AG08395 (cell line): ENCODE results near the gene MAP4K3.
A peak's percentile ranks its signal among the peaks of the same experiment; 100 is the strongest.
"Not testable (repeated sequence)": the region's sequence is repeated elsewhere in the genome, so short reads cannot be mapped to it uniquely, and the experiment has no call there.

Experiments used
- DNase-seq: peaks from one replicate; pipeline ENCODE4 v3.0.0; 2012; ENCODE audit warnings: mixed read lengths, low spot score

MAP4K3 gene

DNA sequence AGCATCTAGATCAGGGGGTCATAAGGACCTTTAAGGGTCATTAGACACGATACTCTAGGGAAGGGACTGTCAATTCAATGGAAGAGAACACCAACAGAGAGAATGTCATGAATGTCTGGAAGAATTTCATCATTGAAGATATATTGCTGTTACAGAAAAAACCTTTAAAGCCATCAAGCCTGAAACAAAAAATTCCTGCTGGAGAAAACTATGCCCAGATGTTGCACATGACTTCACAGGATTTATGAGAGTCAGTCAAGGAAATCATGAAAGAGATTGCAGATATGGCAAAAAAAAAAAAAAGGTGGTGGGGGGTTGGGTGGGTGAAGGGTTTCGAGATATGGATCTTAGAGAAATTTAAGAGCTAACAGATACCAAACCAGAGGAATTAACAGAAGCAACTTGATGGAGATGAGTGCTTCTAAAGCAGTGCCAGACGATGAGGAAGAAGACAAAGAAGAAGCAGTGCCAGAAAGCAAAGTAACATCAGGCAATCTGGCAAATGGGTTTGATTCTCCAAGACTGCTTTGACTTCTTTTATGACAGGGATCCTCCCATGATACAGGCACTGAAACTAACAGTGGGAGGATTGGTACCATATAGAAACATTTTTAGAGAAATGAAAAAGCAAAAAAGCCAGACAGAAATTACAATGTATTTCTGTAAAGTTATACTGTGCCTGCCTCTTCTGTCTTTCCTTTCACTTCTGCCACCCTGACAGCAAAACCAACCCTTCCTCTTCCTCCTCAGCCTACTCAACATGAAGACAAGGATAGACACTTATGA, 28.5 kb downstream of the MAP4K3 start:
- no peak for DNase-seq

DNA sequence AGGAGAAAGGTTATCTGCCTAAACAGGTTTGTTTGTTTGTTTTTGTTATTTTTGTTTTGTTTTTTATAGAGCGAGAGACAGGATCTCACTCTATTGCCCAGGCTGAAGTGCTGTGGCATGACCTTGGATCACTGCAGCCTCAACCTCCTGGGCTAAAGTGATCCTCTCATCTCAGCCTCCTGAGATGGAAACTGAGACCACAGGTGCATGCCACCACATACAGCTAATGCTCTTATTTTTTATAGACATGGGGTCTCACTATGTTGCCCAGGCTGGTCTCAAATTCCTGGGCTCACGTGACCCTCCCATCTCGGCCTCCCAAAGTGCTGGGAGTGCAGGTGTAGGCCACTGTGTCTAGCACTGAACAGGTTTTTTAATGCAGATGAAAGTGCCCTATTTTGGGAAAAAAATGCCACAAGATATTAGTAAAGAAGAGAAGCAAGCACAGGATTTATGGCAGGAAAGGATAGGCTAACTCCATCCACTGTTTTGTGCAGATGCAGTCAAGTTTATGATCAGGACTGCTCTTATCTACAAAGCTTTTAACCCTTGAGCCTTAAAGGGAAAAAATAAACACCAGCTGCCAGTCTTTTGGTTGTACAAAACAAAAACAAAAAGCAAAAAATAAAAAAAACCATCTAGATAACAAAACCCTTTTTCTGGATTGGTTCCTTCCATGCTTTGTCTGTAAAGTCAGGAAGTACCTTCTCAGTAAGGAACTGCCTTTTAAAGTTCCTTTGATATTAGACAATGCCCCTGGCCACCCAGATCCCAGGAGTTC, 29.4 kb downstream of the MAP4K3 start:
- no peak for DNase-seq

DNA sequence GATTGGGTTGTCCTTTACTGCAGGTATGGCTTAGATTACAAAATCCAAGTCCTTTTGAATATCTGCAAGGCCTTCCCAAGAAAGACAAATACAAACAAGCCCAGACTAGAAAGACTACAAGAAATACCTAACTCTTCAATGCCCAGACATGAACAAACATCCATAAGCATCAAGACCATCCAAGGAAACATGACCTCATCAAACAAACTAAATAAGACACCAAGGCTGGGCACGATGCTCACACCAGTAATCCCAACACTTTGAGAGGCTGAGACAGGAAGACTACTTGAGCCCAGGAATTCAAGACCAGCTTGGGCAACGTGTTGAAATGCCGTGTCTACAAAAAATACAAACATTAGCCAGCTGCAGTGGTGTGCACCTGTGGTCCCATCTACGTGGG, 31.7 kb downstream of the MAP4K3 start:
- no peak for DNase-seq

DNA sequence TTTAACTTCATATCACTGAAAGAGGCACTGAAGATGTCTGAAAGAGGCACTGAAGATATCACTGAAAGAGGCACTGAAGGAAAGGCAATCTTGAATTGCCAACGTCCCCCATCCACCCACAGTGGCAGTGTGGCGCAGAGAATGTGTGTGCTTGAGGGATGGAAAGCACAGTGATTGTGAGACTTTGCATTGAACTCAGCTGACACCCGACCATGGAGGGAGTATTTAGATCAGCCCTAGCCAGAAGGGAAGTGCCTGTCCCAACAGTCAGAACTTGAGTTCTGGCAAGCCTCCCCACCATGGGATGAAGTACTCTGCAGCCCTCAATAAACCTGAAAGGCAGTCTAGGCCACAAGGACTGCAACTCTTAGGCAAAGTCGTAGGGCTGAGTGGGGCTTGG, 33.8 kb downstream of the MAP4K3 start:
- no peak for DNase-seq

DNA sequence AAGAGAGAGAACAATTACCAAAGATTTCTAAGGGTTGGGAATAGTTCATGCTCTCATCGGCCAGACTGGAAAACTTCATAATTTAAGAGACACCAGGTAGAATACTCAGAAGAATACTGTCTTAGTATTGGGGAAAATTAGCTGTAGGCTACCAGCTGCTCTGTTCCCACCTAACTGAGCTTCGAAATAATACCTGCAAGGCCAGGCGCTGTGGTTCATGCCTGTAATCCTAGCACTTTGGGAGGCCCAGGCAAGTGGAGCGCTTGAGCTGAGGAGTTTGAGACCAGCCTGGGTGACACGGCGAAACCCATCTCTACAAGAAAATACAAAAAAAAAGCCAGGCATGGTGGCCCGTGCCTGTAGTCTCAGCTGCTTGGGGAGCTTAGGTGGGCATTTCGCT, 35.8 kb downstream of the MAP4K3 start:
- DNase-seq: no peak

DNA sequence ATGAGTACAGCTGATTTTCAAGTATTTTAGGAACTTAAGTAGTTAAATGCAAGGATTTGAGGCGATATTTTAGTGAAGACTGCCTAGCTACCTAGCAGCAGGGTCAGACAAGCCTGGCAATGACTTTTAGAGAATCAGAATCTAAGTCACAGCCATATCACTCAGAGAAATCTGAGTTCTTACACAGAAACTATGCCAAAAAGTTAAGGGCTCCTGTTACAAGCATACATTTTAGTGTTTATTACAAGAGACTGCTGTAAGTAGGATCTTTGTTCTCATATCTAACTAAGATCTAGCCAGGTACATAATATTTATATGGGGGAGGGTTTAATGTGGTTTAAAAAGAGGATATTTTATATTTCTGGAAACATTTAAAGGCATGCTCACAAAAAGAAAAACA, 37.5 kb downstream of the MAP4K3 start:
- DNase-seq: no peak

DNA sequence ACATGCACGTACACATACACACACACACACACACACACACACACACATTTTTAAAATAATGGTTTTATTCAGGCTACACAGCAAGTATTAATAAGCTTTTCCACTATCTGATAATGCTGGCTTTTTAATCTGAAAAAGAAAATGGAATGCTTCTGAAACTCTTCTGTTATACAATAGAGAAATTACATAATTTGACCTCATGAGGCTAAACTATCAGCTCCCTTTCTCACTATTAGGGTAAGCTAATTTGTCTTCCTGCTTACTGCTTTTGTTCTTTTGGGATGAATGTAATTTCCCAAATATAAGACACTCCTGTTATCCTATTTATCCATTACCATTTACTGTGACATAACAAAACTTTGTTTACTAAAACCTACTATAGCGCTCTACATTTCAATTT, 41.8 kb downstream of the MAP4K3 start:
- no peak for DNase-seq

DNA sequence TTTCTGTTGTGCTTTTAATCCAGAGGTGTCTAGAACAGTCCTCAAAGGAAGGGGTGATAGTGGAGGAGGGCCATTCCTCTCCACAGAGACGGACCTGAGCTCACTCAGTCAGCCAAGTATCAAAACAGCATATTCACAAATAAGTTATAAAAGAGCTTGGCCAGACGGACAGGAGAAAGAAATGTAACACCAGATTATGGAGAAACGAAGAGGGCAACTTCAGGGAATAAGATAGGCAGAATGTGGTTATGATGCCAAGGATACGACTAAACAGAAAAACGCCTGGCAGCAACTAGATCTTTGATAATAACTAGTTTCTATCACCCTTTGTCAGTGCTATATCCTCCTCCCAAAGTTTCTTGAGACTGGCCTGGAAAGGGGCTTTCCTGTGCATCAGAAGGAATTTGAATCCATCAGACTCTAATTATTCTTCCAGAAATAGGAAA, 42.5 kb downstream of the MAP4K3 start:
- no peak for DNase-seq

DNA sequence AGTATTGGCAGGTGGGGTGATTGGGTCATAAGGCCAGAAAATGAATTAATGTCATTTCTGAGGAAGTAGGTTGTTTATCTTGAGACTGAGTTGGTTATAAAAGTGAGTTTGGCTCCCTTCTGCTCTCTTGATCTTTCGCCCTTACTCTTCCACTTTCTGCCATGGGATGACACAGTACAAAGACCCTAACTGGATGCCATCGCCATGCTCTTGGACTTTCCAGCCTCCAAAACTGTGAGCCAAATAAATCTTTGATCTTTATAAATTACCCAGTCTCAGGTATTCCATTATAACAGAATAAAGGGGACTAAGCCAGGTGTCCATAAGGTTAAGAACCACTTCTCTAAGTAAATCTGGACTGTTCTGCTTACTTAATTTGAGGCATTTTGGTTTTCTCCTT, 44.4 kb downstream of the MAP4K3 start:
- no peak for DNase-seq

DNA sequence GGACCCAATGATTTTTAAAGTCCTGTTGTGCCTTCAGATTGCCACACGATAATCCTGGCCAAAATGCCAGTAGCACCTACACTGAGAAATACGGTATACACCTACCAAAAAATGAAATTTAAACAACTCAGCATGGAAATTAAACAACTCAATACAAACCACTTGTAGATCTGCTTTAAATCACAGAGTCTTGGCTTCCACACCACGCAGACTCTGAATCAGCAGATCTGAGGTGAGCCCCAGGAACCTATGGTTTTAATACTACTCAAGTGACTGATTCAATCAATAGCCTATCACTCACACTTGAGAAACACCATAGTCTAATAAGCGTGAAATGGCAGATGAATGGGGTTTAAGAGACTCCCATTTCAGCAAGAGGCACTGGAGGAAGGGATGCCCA, 46.9 kb downstream of the MAP4K3 start:
- DNase-seq: no peak

DNA sequence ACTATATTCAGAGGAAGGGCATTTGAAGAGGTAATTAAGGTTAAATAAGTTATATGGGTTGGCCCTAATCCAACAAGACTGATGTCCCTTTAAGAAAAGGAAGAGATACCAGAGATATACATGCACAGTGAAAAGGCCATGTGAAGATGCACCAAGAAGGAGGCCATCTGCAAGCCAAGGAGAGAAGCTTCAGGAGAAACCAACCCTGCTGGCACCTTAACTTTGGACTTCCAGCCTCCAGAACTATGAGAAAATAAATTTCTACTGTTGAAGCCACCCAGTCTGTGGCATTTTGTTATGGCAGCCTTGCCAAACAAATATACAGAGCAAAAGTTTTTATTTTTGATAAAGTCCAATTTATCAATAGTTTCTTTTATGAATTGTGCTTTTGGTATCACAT, 51.0 kb downstream of the MAP4K3 start:
- no peak for DNase-seq

DNA sequence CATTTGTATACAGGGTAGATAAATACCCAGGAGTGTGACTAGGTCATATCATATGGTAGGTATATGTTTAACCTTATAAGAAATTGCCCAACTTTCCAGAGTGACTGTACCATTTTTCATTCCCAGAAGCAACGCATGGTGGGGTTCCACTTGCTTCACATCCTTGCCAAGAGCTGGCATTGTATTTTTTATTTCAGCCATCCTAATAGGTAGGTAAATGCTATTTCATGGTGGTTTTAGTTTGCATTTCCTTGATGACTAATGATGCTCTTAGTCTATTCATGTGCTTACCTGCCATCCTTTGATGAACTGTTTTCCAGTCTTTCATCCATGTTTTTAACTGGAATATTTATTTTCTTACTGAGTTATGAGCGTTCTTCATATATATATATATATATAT, 51.9 kb downstream of the MAP4K3 start:
- DNase-seq: no peak

DNA sequence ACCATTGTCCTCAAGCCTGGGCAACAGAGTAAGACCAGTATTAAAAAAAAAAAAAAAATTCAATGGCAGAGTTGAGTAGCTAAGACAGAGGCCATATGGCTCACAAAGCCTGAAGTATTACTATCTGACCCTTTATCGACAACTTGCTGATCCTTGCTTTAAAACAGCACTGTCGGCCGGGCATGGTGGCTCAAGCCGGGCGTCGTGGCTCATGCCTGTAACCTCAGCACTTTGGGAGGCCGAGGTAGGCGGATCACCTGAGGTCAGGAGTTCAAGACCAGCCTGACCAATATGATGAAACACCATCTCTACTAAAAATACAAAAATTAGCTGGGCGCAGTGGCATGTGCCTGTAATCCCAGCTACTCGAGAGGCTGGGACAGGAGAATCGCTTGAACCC, 53.0 kb downstream of the MAP4K3 start:
- DNase-seq: not testable (repeated sequence)

DNA sequence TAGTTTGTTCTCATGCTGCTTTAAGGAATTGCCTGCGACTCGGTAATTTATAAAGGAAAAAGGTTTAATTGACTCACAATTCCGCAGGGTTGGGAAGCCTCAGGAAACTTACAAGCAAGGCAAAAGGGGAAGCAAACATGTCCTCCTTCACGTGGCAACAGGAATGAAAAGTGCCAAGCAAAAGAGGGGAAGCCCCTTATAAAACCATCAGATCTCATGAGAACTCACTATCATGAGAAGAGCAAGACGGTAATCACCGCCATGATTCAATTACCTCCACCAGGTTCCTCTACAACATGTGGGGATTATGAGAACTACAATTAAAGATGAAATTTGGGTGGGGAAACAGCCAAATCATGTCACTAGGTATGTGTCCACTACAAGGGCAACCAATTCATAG, 53.9 kb downstream of the MAP4K3 start:
- DNase-seq: no peak

DNA sequence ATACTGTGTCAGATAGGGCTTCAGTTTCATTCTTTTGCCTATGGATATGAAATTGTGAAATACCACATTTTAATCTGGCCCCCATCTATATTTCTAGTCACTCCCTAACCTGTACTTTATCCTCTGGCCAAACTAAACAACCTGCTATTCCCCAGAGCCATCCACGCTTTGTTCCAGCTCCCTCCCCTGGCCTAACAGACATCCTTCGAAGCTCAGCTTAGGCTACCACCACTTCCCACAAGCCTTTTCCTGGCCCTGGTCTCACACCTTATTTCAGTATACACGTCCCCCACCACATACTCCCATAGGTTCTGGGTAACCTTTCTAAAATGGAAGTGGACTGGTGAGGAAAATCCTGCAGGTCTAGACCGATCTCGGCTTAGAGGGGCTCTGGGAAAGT, 55.4 kb downstream of the MAP4K3 start:
- no peak for DNase-seq

DNA sequence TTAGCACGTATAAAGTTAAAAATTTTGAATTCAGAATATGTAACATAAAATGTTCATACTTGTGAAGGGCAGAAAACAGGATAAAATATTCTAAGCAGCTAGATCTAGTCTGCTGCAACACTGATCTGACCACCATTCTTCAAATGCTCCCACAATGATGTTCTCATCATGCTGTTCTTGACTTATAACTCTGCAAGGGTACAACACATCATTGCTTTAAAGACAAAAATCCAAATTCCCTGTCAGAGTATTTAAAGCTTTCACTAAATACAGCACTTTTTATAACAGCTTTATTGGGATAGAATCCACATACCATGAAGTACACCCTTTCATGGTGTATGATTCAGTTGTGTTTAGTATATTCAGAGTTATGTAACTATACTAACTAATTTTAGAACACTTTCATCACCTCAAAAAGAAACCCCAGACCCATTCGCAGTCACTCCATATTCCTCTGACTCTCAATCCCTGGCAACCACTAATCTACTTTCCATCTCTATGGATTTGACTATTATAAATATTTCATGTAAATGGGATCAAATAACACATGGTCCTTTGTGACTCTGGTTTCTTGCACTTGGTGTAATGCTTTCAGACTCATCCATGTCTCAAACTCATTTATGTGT, 56.4 kb downstream of the MAP4K3 start:
- DNase-seq: no peak

DNA sequence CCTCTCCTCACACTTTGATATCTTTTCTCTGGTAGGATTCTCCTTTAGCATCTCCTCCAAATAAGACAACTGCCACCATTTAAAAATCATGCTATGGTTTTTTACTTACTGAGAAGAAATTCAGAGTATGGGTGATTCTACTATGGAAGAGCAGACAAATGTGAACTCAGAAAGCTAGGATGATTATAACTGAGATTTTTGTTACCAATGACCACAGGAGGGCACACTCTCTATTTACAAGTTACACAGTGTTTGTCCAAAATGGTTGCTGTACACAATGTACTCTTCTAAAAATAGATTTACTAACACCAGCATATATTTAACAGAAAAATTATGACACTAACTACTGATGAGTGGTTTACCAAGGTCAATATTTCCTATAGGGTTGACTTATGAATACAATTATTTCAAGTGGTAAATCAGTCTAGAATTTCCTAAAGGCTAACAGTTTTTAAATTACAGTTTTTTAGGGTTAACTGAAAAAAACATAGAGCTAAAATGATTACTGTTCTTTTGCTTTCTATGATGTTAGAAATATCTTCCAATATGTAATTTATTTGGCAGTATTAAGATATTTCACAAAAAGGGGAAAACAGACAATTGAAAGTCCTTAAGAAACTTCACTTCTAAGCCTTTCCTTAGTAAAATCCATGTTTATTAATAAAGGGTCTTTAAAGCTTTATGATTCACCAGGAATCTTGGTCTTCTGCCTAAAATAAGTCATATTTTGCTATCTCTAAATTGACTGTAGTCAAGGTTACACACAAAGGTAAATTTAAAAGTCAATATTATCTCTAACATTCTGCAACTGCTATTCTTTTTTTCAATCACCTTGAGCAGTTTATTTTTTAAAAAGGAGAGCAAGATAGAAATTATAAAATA, 57.2 kb downstream of the MAP4K3 start:
- peak; percentile 50 for DNase-seq

DNA sequence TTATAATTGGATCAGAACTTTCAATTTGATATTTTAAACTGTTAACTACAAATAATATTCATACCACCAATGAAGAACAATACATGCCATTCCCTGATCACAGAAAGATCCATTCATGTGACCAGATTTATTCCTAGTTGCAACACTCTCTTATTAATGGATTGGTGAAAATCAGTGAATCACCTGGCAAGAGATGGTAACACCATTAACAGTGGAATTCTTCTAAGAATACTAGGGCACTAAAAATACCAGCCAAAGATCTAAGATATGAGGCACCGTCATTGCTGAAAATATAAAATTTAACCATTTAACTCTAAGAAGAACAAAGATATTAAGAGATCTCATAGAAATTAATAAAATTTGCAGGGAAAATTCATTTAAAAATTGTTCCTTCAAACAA, 58.1 kb downstream of the MAP4K3 start:
- DNase-seq: no peak

DNA sequence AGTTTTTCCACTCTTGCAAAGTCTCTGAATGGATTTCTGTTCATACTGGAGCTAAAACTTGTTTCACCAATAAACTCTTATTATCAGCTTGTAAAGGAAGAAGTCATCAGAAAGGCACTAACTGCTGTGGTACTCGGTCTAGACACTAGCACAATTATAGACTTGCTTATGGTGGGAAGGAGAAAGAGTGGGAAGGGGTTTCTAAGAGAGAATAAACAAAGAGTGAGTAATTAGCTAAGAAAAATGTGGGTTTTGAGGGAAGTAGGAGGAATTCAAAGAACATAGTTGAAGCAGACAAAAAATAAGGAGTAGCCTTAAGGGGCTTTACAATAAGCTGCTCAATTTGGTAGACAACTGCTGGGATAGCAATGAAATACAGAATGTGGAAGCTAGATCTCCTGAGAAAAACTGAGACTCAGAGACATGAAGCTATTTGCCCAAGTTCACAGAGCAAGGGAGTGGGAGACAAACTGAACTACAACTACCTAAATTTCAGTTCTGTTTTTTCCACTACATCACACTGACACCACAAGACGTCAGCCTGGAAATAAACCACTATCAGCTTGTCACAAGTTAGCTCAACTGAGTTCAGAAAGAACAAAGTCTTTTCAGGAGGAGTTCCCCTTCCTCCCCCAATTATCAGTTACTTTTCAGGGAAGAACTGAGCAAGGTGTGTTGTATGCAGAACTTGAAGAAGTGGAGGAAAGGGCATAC, 59.7 kb downstream of the MAP4K3 start:
- DNase-seq: no peak

DNA sequence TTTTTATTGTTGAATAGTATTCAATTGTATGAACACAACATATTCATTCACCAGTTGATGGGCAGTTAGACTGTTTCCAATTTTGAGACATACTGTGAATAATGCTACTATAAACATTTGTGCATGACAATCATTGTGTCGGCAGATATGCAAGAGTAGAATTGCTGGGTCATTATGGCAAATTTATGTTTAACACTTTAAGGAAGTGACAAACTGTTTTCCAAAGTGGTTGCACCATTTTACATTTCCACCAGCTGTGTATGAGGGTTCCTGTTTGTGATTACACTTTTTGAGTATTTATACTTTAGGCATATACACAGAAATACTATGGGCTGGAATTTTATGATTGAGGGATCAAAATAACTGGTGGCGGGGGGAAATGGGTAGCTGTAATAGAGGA, 61.2 kb downstream of the MAP4K3 start:
- no peak for DNase-seq

DNA sequence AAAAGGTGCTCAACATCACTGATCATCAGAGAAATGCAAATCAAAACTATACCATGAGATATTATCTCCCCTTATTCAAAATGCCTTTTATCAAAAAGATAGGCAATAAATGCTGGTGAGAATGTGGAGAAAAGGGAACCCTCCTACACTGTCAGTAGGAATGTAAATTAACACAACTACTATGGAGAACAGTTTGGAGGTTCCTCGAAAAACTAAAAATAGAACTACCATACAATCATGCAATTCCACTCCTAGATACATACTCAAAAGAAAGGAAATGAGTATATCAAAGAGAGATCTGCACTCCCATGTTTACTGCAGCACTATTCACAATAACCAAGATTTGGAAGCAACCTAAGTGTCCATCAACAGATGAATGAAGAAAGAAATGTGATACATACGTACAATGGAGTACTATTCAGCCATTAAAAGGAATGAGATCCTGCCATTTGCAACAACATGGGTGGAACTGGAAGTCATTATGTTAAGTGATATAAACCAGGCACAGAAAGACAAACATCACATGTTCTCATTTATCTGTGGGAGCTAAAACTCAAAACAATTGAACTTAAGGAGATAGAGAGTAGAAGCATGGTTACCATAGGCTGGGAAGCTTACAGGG, 63.8 kb downstream of the MAP4K3 start:
- DNase-seq: no peak
